HS-5 (cell line): ENCODE measurements around the gene ARVCF.

ENCODE experiments used
- DNase-seq: peaks from one replicate; pipeline ENCODE4 v3.0.0-alpha.2; 2012; ENCODE audit warnings: low read depth

The ARVCF gene

DNA sequence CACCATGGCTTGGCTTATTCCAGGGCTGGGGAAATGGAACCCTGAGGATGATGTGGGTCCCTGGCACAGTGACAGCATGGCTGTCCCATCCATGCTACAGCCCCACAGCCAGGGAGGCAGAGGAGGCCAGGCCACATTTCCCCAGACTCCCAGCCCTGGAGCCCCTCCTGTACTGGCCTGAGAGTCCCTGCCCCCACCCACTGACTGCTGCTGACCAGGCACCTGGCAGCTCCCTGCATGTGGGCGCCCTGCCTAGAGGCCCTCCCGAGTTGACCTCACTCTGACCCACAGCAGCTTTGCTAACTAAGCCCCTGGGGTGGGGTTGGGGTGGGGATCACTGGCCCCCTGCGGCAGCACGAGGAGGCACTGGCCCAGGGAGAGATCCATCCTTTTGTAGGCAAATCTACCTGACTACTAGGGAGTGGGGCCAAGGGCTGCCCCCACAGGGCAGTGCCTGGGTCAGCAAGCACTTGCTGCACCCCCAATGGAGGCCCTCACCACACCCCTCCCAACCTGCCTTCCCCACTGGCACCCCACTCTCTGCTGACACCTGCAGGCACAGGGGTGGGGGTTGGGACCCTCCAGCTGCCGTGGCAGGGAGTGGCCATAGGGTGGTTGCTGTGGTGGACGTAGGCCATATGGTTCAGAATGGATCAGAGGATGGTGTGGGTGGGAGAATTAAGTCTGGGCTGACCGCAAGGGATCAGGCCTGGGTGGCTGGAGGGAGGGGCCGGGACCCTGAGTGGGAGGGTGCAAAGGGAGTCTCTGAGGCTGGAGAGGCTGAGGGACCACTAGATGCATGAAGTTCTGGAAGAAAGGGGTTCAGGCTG is 17.4 kb downstream of the ARVCF start:
- DNase-seq: no peak

DNA sequence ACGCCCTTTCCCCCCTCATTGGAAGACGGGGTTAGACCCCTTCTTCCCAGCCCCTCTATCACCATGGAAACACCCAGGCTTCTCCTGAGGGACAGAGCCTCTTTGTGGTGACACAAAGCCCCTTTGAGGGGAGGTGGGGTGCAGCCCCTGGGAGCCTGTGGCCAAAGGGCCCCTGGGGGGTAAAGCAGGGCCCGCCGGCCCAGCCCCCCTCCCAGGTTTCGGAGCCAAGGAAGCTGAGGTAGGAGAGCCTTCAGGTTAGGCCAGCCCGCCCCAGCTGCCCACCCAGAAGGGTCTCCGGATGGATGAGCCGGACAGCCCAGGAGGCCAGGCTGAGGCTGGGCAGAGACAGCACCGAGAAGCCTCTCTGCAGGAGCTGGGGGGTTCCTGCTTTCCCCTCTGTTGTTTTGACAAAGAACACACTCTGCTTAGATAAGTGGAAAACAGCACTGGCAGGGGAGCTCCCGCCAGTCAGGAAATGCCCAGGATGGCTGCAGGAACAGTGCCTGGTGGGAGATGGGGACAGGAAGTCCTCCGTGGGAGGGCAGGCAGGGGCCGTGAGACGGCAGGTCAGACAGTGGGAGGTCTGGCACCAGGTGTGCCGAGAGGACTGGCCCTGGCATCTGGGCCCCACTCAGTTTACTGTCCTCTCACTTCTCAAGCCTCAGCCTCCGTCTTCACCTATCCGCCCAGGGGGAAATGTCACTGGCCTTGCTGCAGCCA is 18.2 kb downstream of the ARVCF start:
- no peak for DNase-seq

GRCh38 chr22:19997561-19998231 is 18.9 kb downstream of the ARVCF start:
- no peak for DNase-seq

DNA sequence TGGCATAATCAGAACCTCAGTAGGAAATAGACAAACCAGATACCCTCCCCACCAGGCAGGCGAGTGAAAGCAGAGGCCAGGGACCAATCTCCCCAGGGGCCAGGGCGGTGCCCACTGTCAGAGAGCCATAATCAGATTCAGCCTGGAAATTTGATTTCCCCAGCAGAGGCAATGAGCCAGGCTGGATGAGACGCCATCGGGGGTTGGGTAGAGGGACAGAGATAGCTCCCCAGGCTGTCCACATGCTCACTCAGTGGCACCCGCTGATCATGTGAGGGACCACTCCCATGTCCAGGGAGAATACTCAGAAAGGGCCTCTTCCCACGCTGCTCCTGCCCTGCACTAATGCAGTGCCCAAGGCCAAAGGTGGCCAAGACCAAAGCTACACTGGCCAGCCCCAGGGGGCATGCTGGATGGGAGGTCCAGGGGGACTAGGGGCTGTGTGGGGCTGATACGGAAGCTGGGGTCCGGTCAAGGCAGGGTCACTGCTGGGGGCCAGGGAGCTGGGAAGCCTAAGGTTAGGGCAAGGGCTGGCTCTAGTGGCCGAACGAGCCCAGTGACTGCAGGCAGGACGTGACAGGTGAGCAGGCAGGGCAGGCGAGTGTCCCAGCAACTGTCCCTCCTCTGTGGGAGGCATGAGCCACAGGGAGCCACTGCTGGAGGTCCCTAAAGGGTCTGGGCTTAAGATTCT is 19.8 kb downstream of the ARVCF start:
- DNase-seq: no peak

GRCh38 chr22:19995611-19996339 is 20.8 kb downstream of the ARVCF start:
- DNase-seq: no peak

DNA sequence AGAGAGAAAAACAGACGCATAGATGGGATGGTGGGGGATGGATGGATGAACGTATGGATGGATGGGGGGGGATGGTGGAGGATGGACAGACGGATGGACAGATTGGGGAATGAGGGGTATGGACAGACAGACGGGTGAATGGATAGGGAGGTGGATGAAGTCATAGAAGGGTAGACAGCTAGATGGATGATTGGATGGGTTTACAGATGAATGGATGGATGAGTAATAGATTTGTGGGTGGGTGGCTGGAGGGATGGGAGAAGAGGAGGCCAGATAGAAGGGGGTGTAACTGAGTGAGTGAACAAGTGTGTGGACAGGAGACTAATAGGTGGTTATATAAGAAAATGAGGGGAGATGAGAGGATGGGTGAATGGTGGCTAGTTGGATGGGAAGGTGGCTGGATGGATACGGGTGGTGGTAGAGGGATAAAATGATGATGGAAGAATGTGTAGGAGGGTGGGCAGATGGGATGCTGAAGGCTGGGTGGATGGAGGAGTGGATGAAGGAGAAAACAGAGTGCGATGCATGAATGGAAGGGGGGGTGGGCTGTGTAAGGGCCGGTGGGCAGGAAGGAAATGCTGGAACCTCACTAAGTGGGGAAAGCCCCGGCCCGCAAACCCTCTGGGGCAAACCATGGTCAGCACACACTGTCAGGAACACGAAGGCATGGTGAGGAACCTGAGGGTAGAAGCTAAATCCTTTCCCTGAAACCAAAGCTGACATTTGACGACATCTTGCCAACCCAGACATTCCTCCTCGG is 21.6 kb downstream of the ARVCF start:
- no peak for DNase-seq

- no peak for DNase-seq
Measured at GRCh38 chr22:19993926-19994325, 22.7 kb downstream of the ARVCF start.

GRCh38 chr22:19992921-19993355 is 23.7 kb downstream of the ARVCF start:
- no peak for DNase-seq

GRCh38 chr22:19992481-19992911 is 24.1 kb downstream of the ARVCF start:
- no peak for DNase-seq

- DNase-seq: no peak
Measured at GRCh38 chr22:19991645-19992451, 24.8 kb downstream of the ARVCF start.

GRCh38 chr22:19991395-19991644 is 25.3 kb downstream of the ARVCF start:
- no peak for DNase-seq

GRCh38 chr22:19990609-19991394 is 25.8 kb downstream of the ARVCF start:
- no peak for DNase-seq

DNA sequence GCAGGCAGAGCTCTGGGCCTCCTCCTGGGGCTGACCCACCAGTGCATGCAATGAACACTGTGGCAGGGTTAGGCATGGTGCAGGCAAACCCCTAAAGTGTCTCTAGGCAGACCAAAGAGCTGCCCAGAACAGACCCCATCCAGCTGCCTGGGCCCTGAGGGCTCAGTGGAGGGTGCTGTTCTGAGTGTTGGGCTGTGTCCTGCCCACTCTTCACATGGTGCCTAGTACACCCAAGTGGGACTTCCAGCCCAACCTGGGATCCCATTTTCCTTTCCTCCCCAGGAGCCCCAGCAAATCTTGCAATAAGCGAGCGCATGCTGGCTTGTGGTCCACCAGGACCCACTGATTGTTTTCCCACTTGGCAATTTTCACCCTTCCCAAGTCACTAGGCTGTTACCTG is 26.4 kb downstream of the ARVCF start:
- no peak for DNase-seq

DNA sequence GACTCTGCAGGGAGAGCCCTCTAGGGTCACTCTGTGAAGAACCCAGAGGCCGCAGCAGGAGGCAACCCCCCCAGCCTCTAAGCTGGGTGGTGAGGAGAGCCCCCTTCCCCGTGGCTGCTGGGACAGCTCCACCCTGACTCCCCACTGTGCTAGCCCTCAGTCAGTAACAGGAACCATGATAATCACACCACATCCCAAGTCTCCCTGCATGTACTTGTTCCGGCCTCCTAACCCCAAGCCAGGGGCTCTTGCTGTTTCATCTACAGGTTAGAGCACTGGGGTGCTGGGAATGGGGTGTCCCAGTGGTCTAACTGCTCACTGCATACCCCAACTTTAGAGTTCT is 26.9 kb downstream of the ARVCF start:
- DNase-seq: no peak

GRCh38 chr22:19988965-19989724 is 27.5 kb downstream of the ARVCF start:
- no peak for DNase-seq

GRCh38 chr22:19988331-19988808 is 28.3 kb downstream of the ARVCF start:
- DNase-seq: no peak

GRCh38 chr22:19987394-19988306 is 29.0 kb downstream of the ARVCF start:
- DNase-seq: no peak
